Measurements from ENCODE around the gene PERM1.

PERM1 gene

GRCh38 chr1:932776-933602 is 48.9 kb downstream of the PERM1 start:
- DNase-seq (ENCODE audit: low spot score), result no peak

- no peak for DNase-seq (ENCODE audit: low spot score)
Measured at GRCh38 chr1:932173-932510, 49.8 kb downstream of the PERM1 start.

GRCh38 chr1:931380-932172 is 50.3 kb downstream of the PERM1 start:
- DNase-seq (ENCODE audit: low spot score), result no peak

GRCh38 chr1:930633-931138 is 51.2 kb downstream of the PERM1 start:
- no peak for DNase-seq (ENCODE audit: low spot score)

- no peak for DNase-seq (ENCODE audit: low spot score)
Measured at GRCh38 chr1:929712-930632, 51.9 kb downstream of the PERM1 start.

- DNase-seq (ENCODE audit: low spot score), result no peak
Measured at GRCh38 chr1:928825-929661, 52.9 kb downstream of the PERM1 start.

GRCh38 chr1:927748-928147 is 54.1 kb downstream of the PERM1 start:
- no peak for DNase-seq (ENCODE audit: low spot score)

- DNase-seq (ENCODE audit: low spot score), result no peak
Measured at GRCh38 chr1:927234-927633, 54.7 kb downstream of the PERM1 start.

GRCh38 chr1:925561-926421 is 56.1 kb downstream of the PERM1 start:
- DNase-seq (ENCODE audit: low spot score), result peak; percentile 75
